ENCODE measurements around the gene C2CD4C.
"Not testable (repeated sequence)": the region's sequence is repeated elsewhere in the genome, so short reads cannot be mapped to it uniquely, and the experiment has no call there.

C2CD4C gene

DNA sequence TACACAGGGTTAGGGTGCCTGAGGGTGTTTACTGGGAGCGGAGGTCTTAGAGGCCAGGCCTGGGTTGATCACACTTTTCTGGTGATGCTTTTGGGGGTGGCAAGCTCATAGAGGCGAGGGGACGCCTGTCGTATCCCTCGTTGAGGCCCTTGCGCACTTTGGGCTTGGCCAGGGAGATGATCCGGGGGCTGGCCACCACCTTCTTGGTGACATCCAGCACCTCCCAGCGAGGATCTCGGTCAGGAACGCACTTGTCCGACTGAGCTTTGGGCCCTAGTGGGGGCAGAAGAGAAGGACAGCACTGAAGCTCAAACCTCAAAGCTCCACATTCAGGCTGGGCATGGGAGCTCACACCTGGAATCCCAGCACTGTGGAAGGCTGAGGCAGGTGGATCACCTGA lies 46.8 kb downstream of the C2CD4C start:
- no peak for DNase-seq

DNA sequence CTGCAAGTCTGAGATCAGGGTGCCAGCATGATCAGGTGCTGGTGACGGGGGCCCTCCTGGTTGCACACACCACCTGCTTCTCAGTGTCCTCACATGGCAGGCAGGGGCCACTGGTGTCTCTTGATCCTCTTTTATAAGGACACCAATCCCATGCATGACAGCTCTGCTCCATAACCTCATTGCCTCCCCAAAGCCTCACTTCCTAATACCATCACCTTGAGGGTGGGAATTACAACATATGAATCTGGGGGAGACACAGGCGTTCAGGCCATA lies 49.4 kb downstream of the C2CD4C start:
- DNase-seq: no peak

DNA sequence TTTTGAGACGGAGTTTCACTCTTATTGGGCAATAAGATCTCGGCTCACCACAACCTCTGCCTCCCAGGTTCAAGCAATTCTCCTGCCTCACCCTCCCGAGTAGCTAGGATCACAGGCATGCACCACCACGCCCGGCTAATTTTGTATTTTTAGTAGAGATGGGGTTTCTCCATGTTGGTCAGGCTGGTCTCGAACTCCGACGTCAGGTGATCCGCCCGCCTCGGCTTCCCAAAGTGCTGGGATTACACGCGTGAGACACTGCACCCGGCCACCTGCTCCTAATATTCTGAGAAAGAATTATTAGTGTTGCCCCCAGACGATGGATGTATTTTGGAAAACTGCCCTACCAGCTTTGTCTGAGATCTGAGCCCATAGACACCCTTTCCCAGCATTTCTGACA lies 53.4 kb downstream of the C2CD4C start:
- not testable (repeated sequence) for DNase-seq

All from COR-L47 (cell line).